H9 (cell line): ENCODE data around the gene LRRC70. TPM values are rescaled to one million over a fixed set of nuclear protein-coding genes. Genes with fewer than 3 reads are reported as not detected.

Experiments used
- DNase-seq: peaks from one replicate; pipeline ENCODE4 v3.0.0-alpha.2; 2017
- H2AFZ ChIP-seq: one replicate; pipeline ENCODE4 v1.6.1; 2013; ENCODE audit warnings: mild to moderate bottlenecking, low read length, control low read depth, moderate library complexity
- H2AK5ac ChIP-seq: 2 replicates; pipeline ENCODE4 v1.6.1; 2013; ENCODE audit warnings: low read length, control low read depth, mixed read lengths; ENCODE audit not compliant: insufficient read length
- H2BK120ac ChIP-seq: one replicate; pipeline ENCODE4 v1.6.1; 2013; ENCODE audit warnings: low read depth, mild to moderate bottlenecking, low read length, control low read depth, inconsistent platforms; ENCODE audit not compliant: poor library complexity, severe bottlenecking
- H2BK12ac ChIP-seq: 2 replicates; pipeline ENCODE4 v1.6.1; 2013; ENCODE audit warnings: low read length, control low read depth, mixed read lengths, low read depth; ENCODE audit not compliant: insufficient read length
- H2BK15ac ChIP-seq: 2 replicates; pipeline ENCODE4 v1.6.1; 2013; ENCODE audit warnings: low read depth, low read length, control low read depth
- H2BK20ac ChIP-seq: one replicate; pipeline ENCODE4 v1.6.1; 2013; ENCODE audit warnings: low read depth, mild to moderate bottlenecking, low read length, control low read depth, inconsistent platforms; ENCODE audit not compliant: poor library complexity, severe bottlenecking
- H2BK5ac ChIP-seq: 2 replicates; pipeline ENCODE4 v1.6.1; 2013; ENCODE audit warnings: low read length, control low read depth, mixed read lengths; ENCODE audit not compliant: insufficient read length
- H3K14ac ChIP-seq: 2 replicates; pipeline ENCODE4 v1.6.1; 2013; ENCODE audit warnings: low read length, control low read depth; ENCODE audit not compliant: insufficient read depth
- H3K18ac ChIP-seq: 2 replicates; pipeline ENCODE4 v1.6.1; 2013; ENCODE audit warnings: low read depth, mild to moderate bottlenecking, mixed read lengths, low read length, control low read depth; ENCODE audit not compliant: insufficient read length
- H3K23ac ChIP-seq: 2 replicates; pipeline ENCODE4 v1.6.1; 2013; ENCODE audit warnings: low read length, control low read depth, mixed read lengths, low read depth; ENCODE audit not compliant: insufficient read length
- H3K23me2 ChIP-seq: 2 replicates; pipeline ENCODE4 v1.6.1; 2013; ENCODE audit warnings: low read depth, mild to moderate bottlenecking, mixed read lengths, low read length, control low read depth; ENCODE audit not compliant: insufficient read length, poor library complexity, severe bottlenecking
- H3K27ac ChIP-seq: 2 replicates; pipeline ENCODE4 v1.5.1; 2013; ENCODE audit warnings: low read length, control low read depth, mixed read lengths, low read depth; ENCODE audit not compliant: insufficient read length
- H3K27me3 ChIP-seq: 2 replicates; pipeline ENCODE4 v1.6.1; 2013; ENCODE audit warnings: low read length, control low read depth, inconsistent platforms; ENCODE audit not compliant: insufficient read depth
- H3K4ac ChIP-seq: 2 replicates; pipeline ENCODE4 v1.6.1; 2013; ENCODE audit warnings: low read depth, mild to moderate bottlenecking, control low read depth, inconsistent platforms, low read length, moderate library complexity
- H3K4me1 ChIP-seq: 2 replicates; pipeline ENCODE4 v1.6.1; 2013; ENCODE audit warnings: low read length, control low read depth, inconsistent platforms; ENCODE audit not compliant: insufficient read depth
- H3K4me2 ChIP-seq: 2 replicates; pipeline ENCODE4 v1.6.1; 2013; ENCODE audit warnings: low read length, control low read depth, mixed read lengths; ENCODE audit not compliant: insufficient read length, insufficient read depth
- H3K56ac ChIP-seq: 2 replicates; pipeline ENCODE4 v1.6.1; 2013; ENCODE audit warnings: low read depth, mild to moderate bottlenecking, mixed read lengths, low read length, control low read depth; ENCODE audit not compliant: insufficient read length
- H3K79me1 ChIP-seq: 2 replicates; pipeline ENCODE4 v1.6.1; 2013; ENCODE audit warnings: low read depth, mild to moderate bottlenecking, moderate library complexity, low read length, control low read depth, inconsistent platforms; ENCODE audit not compliant: insufficient read depth, poor library complexity, severe bottlenecking
- H3K79me2 ChIP-seq: 2 replicates; pipeline ENCODE4 v1.6.1; 2013; ENCODE audit warnings: low read length, control low read depth, inconsistent platforms; ENCODE audit not compliant: insufficient read depth
- H3K9ac ChIP-seq: 2 replicates; pipeline ENCODE4 v1.6.1; 2013; ENCODE audit warnings: low read length, control low read depth, mixed read lengths; ENCODE audit not compliant: insufficient read length; ENCODE audit errors: extremely low read depth
- H3K9me3 ChIP-seq: one replicate; pipeline ENCODE4 v1.6.1; 2013; ENCODE audit warnings: low read depth, low read length, inconsistent platforms; ENCODE audit not compliant: control insufficient read depth
- H3T11ph ChIP-seq: one replicate; pipeline ENCODE4 v1.6.1; 2013; ENCODE audit warnings: mild to moderate bottlenecking, low read length, control low read depth, inconsistent platforms
- H4K20me1 ChIP-seq: one replicate; pipeline ENCODE4 v1.6.1; 2013; ENCODE audit not compliant: control insufficient read depth, insufficient read length, insufficient read depth
- H4K5ac ChIP-seq: 2 replicates; pipeline ENCODE4 v1.6.1; 2013; ENCODE audit warnings: low read depth, mild to moderate bottlenecking, mixed read lengths, low read length, control low read depth; ENCODE audit not compliant: insufficient read length
- H4K8ac ChIP-seq: replicated peaks from 2 replicates; pipeline ENCODE4 v1.6.1; 2013; ENCODE audit warnings: low read length, control low read depth, mixed read lengths, low read depth; ENCODE audit not compliant: insufficient read length
- H4K91ac ChIP-seq: 2 replicates; pipeline ENCODE4 v1.6.1; 2013; ENCODE audit warnings: low read depth, mild to moderate bottlenecking, moderate library complexity, mixed read lengths, low read length, control low read depth; ENCODE audit not compliant: insufficient read length
- H3K27ac Mint-ChIP-seq, 3 experiments: 2 replicates in 2 of 3; 3 replicates in 1 of 3; pipeline ENCODE4 v1.8.0; 2020 to 2021; ENCODE audit warnings: mixed read lengths in 3 of 3, mild to moderate bottlenecking in 1 of 3, moderate library complexity in 1 of 3
- H3K27me3 Mint-ChIP-seq: 2 replicates; pipeline ENCODE4 v1.8.0; 2021; ENCODE audit warnings: low read depth, mild to moderate bottlenecking, moderate library complexity, mixed read lengths
- H3K36me3 Mint-ChIP-seq, 3 experiments: 2 replicates in 2 of 3; 3 replicates in 1 of 3; pipeline ENCODE4 v1.8.0; 2020 to 2021; ENCODE audit warnings: low read depth in 3 of 3, mixed read lengths in 3 of 3; ENCODE audit not compliant: insufficient read depth in 1 of 3
- H3K4me1 Mint-ChIP-seq, 2 experiments: 2 replicates each; pipeline ENCODE4 v1.8.0; 2020; ENCODE audit warnings: mixed read lengths in 2 of 2
- H3K4me3 Mint-ChIP-seq, 2 experiments: 2 replicates in 1 of 2; 3 replicates in 1 of 2; pipeline ENCODE4 v1.8.0; 2020 to 2021; ENCODE audit warnings: mild to moderate bottlenecking in 2 of 2, mixed read lengths in 2 of 2, moderate library complexity in 1 of 2
- H3K9me3 Mint-ChIP-seq, 2 experiments: 2 replicates in 1 of 2; 3 replicates in 1 of 2; pipeline ENCODE4 v1.8.0; 2020; ENCODE audit warnings: mild to moderate bottlenecking in 2 of 2, mixed read lengths in 2 of 2, moderate library complexity in 1 of 2
- CTCF ChIP-seq: fragments of 200-600 bp; sonication (generic); conservative IDR thresholded peaks from 3 replicates; pipeline ENCODE4 v1.8.0; 2021; ENCODE audit warnings: antibody characterized with exemption, mild to moderate bottlenecking
- WGBS: extraction: QIAGEN DNeasy Blood & Tissue Kit; methylation state at CpG from one replicate; pipeline ENCODE4 v1.1.7; 2013; ENCODE audit warnings: missing lambda C conversion rate, low lambda C conversion rate, mixed read lengths; ENCODE audit not compliant: insufficient read length; ENCODE audit errors: extremely low coverage; 5-methylcytosine and 5-hydroxymethylcytosine counted together
- total RNA-seq: library from RNA; stranded (reverse); gene quantifications from 2 replicates; pipeline ENCODE4 v1.2.1, GENCODE V29; 2021

The LRRC70 gene
- total RNA-seq, 1 experiment from 2014 or later, result 1.1 TPM

- Mint-ChIP-seq H3K36me3 (peaks cover 3 to 22% (median 9%) of the 10 kb centered on the region in 3 experiments; a peak in 6 of 7 replicates), H3K9me3 (no peaks in the 10 kb centered on the region; a peak in 1 of 5 replicates), H3K4me3 (no peak overlapping the region), H3K27ac (no peak overlapping the region), H3K4me1 (no peaks in the 10 kb centered on the region), H3K27me3 (no peaks in the 10 kb centered on the region)
- no peak overlapping the region for H2BK5ac ChIP-seq
- no peak overlapping the region for H2BK20ac ChIP-seq
- WGBS, result no CpG with 5 or more reads among the region's 4 CpGs
- H3K9me3 ChIP-seq, result no peaks in the 10 kb centered on the region
- no peak overlapping the region for H3K23ac ChIP-seq
- H4K91ac ChIP-seq, result no peak overlapping the region
- H2AFZ ChIP-seq, result no peak overlapping the region
- no peak overlapping the region for H3K9ac ChIP-seq
- no peaks in the 10 kb centered on the region for H3K79me1 ChIP-seq
- H3K23me2 ChIP-seq, result no peaks in the 10 kb centered on the region
- H4K8ac ChIP-seq, result no peak overlapping the region
- H2BK12ac ChIP-seq, result no peak overlapping the region
- no peak overlapping the region for H2BK120ac ChIP-seq
- no peaks in the 10 kb centered on the region for H3K79me2 ChIP-seq
- H3K4ac ChIP-seq, result no peak overlapping the region
- H3K18ac ChIP-seq, result no peak overlapping the region
- H3K4me1 ChIP-seq, result no peaks in the 10 kb centered on the region
- H2BK15ac ChIP-seq, result no peak overlapping the region
- no peaks in the 10 kb centered on the region for H4K20me1 ChIP-seq
- no peak overlapping the region for H3K14ac ChIP-seq
- no peaks in the 10 kb centered on the region for H3K27me3 ChIP-seq
- no peak overlapping the region for H3K27ac ChIP-seq
- H3T11ph ChIP-seq, result no peak overlapping the region
- TF ChIP-seq CTCF, result no peak
- H3K4me2 ChIP-seq, result no peak overlapping the region
- no peak overlapping the region for H3K56ac ChIP-seq
- no peak overlapping the region for H2AK5ac ChIP-seq
- DNase-seq, result no peak
- H4K5ac ChIP-seq, result no peak overlapping the region
Measured at GRCh38 chr5:62534461-62535236, 44.0 kb upstream of the LRRC70 start.
